Measurements from ENCODE around the gene TSPAN9. TPM values are rescaled to one million over a fixed set of nuclear protein-coding genes. Genes with fewer than 3 reads are reported as not detected.
A peak's percentile ranks its signal among the peaks of the same experiment; 100 is the strongest.

TSPAN9 gene
- total RNA-seq, 6 donors from 2014 or later, result 25.2 to 62.9 (median 44.2) TPM

DNA sequence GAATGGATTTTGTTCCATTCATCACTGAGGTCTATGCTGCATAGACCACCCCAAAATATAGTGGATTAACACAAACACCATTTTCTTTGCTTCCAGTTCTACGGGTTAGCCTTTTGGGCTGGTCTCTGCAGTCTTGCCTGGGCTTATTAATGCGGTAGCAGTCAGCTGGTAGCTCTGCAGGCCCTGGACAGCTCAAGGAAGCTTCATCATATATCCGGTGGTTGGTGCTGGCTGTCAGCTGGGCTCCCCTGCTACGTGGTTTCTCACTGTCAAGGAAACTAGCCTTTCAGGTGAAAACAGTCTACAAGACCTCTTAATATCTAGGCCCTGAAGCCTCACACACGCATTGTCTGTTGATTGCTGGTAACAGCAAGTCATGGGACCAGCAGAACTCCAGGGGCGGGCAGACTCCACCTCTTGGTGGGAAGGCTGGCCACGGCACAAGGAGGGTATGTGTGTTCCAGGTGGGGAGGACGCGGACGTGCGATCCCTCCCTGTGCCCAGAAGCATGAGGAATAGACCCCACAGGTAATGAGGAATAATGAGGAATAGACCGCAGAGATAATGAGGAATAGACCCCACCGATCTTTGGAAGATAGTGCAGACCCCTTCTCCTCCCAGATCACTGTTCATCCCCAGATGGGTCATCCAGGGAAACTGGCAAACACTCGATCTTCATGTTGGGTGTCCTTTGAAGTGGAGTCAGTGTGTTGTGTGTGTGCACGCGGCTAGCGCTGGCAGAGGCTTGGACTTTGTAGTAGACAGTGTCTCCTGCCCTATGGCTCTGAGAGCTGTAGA, 13.3 kb downstream of the TSPAN9 start:
- Histone ChIP-seq H3K27ac (peak overlapping the region in 2 of 4 donors; percentile 16 to 34), H3K4me3 (no peak overlapping the region), H3K9me3 (no peaks in the 10 kb centered on the region), H3K36me3 (peaks cover 0 to 5% (median 0%) of the 10 kb centered on the region in 4 donors), H3K4me1 (peaks cover 22 to 36% (median 26%) of the 10 kb centered on the region in 4 donors), H3K27me3 (no peaks in the 10 kb centered on the region)
- ATAC-seq (ENCODE audit: low FRiP score in 2 of 2), result no peak
- DNase-seq, result no peak
- TF ChIP-seq POLR2A (IDR thresholded peaks at IDR 0.05) (no peak), CTCF (IDR thresholded peaks at IDR 0.05) (no peak), EP300 (IDR thresholded peaks at IDR 0.05) (no peak), POLR2AphosphoS5 (IDR thresholded peaks at IDR 0.05) (no peak)
- WGBS, 2 donors, result 79 to 91% methylated on average over 16 of the region's 17 CpGs

GRCh38 chr12:3091038-3091319, 13.8 kb downstream of the TSPAN9 start:
- Histone ChIP-seq H3K9me3 (no peaks in the 10 kb centered on the region), H3K27ac (peak overlapping the region in 1 of 4 donors; percentile 17), H3K36me3 (peaks cover 0 to 5% (median 0%) of the 10 kb centered on the region in 4 donors), H3K27me3 (no peaks in the 10 kb centered on the region), H3K4me1 (peaks cover 21 to 31% (median 23%) of the 10 kb centered on the region in 4 donors), H3K4me3 (no peak overlapping the region)
- DNase-seq (no peak), ATAC-seq (ENCODE audit: low FRiP score in 2 of 2) (no peak)
- no peak for TF ChIP-seq POLR2A (IDR thresholded peaks at IDR 0.05)
- no peak for TF ChIP-seq EP300 (IDR thresholded peaks at IDR 0.05)
- TF ChIP-seq POLR2AphosphoS5 (IDR thresholded peaks at IDR 0.05), result no peak
- TF ChIP-seq CTCF (IDR thresholded peaks at IDR 0.05), result no peak
- WGBS, 2 donors, result 83 to 96% methylated on average over 6 to 7 of the region's 7 CpGs

DNA sequence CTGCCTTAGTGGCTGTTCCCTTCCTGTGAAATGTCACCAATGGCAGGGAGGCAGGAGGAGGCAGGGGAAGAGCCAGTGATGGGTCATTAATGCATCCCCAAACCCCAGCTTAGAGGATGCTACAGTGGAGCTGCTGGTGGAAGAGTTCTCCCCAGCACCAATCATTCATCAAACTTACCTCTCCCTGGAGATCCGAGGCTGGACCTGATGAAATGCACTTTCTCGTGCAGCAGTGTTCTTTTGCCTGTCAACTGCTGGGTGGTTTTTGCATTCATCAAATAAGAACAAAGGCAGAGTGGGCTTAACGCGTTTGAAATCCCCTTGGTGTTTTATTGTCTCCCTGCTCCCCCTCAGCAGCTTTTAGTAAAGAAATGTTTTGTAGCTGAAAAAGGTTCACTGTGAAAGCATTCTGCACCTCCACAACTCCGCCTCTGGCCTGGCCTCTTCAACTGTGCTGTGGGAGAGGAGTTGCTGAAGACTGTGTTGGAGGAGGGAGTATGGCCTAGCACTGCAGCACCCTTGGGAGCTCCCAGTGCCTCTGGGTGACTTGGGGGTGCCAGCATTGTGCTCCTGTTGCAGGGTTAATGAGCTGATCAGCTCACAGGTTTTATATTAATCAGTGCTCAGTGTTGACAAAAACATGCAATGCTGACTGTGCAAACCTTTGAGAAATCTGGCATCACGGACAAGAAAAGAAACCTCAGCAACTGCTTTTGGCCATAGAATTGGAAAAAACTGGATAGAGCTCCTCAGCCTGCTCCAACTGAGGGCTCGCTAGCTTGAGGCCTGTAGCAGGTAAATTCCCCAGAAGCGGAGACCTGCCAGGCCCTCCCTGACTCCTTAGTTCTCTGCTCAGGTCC, 14.4 kb downstream of the TSPAN9 start:
- Histone ChIP-seq H3K4me3 (no peak overlapping the region), H3K9me3 (no peaks in the 10 kb centered on the region), H3K27me3 (no peaks in the 10 kb centered on the region), H3K27ac (peak overlapping the region in 2 of 4 donors; percentile 12 to 20), H3K4me1 (peaks cover 21 to 35% (median 25%) of the 10 kb centered on the region in 4 donors), H3K36me3 (peaks cover 0 to 5% (median 0%) of the 10 kb centered on the region in 4 donors)
- 68 to 70% methylated on average over 8 of the region's 8 CpGs for WGBS, 2 donors
- DNase-seq, result no peak
- no peak for ATAC-seq (ENCODE audit: low FRiP score in 2 of 2)
- TF ChIP-seq POLR2AphosphoS5 (IDR thresholded peaks at IDR 0.05) (no peak), CTCF (IDR thresholded peaks at IDR 0.05) (no peak), EP300 (IDR thresholded peaks at IDR 0.05) (no peak), POLR2A (IDR thresholded peaks at IDR 0.05) (no peak)

DNA sequence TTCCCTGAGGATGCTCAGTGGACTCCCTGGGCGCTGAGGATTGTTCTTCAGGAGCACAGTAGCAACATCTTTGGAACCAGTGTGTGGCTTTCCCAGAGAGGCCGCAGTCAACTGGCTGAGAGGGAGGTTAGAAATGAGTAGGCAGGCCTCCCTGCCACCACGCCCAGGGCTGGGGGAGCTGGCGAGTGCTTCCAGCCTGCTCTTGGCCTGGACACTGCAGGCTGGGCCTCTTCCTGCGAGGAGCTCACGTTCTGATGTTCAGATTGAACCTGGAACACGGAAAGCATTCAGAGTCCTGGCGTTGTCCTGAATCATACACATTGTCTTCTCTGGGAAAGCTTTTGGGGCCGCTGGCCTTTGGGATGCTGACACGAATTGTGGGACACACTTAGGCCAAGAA, 15.6 kb downstream of the TSPAN9 start:
- no peak for DNase-seq

More for the DNA sequence above, 15.6 kb downstream of the TSPAN9 start:
- no peak for ATAC-seq (ENCODE audit: low FRiP score in 2 of 2)
- Histone ChIP-seq H3K27me3 (no peaks in the 10 kb centered on the region), H3K4me1 (peaks cover 22 to 36% (median 32%) of the 10 kb centered on the region in 4 donors), H3K36me3 (peaks cover 0 to 5% (median 0%) of the 10 kb centered on the region in 4 donors), H3K9me3 (no peaks in the 10 kb centered on the region), H3K4me3 (no peak overlapping the region), H3K27ac (peak overlapping the region in 2 of 4 donors; percentile 12 to 20)
- TF ChIP-seq POLR2AphosphoS5 (IDR thresholded peaks at IDR 0.05) (no peak), CTCF (IDR thresholded peaks at IDR 0.05) (no peak), POLR2A (IDR thresholded peaks at IDR 0.05) (no peak), EP300 (IDR thresholded peaks at IDR 0.05) (no peak)
- 66 to 80% methylated on average over 10 of the region's 10 CpGs for WGBS, 2 donors
